HL-60 (cell line): ENCODE results near the gene MLC1.

Experiments used
- DNase-seq, 2 experiments: peaks; one replicate each; pipeline ENCODE4 v3.0.0-alpha.2; 2010 to 2020; ENCODE audit warnings: low read depth in 1 of 2, low spot score in 1 of 2
- H3K27ac ChIP-seq: fragments of 250-450 bp; sonication (Bioruptor Pico); replicated peaks from 2 replicates; pipeline ENCODE4 v1.5.1; 2020; ENCODE audit warnings: mild to moderate bottlenecking, moderate library complexity
- H3K27me3 ChIP-seq: fragments of 250-450 bp; sonication (Bioruptor Pico); 2 replicates; pipeline ENCODE4 v1.5.1; 2021; ENCODE audit warnings: mild to moderate bottlenecking, moderate library complexity; ENCODE audit not compliant: insufficient read depth, poor library complexity, severe bottlenecking
- H3K4me3 ChIP-seq: replicated peaks from 2 replicates; pipeline ENCODE4 v1.5.1; 2011; ENCODE audit warnings: mild to moderate bottlenecking, control low read depth, low read length; ENCODE audit not compliant: insufficient read depth
- CTCF ChIP-seq: IDR thresholded peaks from one replicate; pipeline ENCODE4 v1.5.1; 2011; ENCODE audit warnings: low read length, control low read depth, inconsistent platforms; ENCODE audit not compliant: insufficient read depth
- GABPA ChIP-seq: IDR thresholded peaks from 2 replicates; pipeline ENCODE4 v1.6.1; 2012; ENCODE audit warnings: low read depth
- POLR2AphosphoS5 ChIP-seq: IDR thresholded peaks from 2 replicates; pipeline ENCODE4 v1.6.1; 2012; ENCODE audit warnings: low read depth
- REST ChIP-seq: IDR thresholded peaks from 2 replicates; pipeline ENCODE4 v1.6.1; 2012; ENCODE audit warnings: low read depth; ENCODE audit not compliant: insufficient replicate concordance
- SPI1 ChIP-seq: IDR thresholded peaks from 2 replicates; pipeline ENCODE4 v1.6.1; 2012; ENCODE audit warnings: low read depth, mild to moderate bottlenecking, borderline replicate concordance

The MLC1 gene

DNA sequence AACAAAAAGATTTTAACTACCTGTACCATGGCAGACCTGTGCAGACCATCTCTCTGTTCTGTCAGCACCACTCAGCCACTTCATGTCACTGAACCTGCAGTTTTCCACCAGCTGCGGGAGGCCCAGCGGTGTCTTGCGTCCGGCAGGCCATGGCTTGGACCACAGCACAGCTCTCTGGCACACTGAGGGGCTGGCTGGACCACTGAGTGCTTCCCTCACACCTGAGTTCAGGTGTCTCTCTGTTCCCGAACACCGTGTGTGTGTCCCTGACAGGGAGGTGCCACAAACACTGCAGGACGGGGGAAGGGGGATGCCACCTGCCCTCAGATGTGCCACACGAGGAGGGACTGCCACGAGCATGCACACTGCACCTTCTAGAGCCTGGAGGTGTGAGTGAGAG is 22.3 kb upstream of the MLC1 start:
- no peak overlapping the region for H3K4me3 ChIP-seq
- no peak for TF ChIP-seq CTCF
- TF ChIP-seq POLR2AphosphoS5, result no peak
- TF ChIP-seq GABPA, result no peak
- no peak for TF ChIP-seq SPI1
- no peak for TF ChIP-seq REST
- no peak for DNase-seq

DNA sequence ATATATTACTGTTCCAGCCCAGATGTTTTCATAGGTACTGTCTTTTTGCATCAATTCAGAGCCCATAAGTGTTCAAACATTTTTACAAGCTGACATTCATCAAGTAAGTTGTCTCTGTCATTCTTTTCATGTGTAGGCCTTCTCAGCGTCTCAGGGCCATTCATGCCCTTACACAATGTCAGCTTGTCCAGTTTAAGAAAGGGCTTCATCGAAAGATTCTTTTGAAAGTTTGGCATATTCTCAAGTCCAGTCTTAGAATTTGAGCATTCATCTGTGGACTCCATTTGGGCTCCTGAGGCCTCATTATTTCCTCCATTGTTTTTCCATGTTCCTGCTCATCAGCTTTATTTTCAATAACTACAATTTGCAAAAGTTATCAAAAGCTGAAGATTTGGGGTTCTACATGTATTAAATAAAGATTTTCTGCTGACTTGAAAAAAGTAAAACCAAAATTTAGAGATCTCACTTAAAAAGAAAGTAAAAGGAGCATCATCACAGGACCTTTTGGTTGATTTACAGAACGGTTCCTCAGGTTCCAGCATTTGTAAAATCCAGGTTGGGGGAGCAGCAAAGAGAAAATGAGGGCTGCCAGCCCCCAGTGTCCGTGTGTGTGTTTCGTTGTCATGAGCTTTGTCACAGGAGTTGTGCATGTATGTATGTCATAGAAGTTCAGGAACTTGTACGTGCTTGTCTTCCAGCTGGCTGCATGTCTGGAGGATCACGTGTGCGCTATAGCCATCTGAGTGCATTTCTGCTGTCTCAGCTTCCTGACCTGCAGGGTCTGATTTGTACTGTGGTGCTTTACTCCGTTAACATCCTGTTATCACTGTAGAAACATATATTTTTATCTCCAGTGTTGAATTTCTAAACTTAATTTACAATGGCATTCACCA is 20.2 kb upstream of the MLC1 start:
- Histone ChIP-seq H3K4me3 (no peak overlapping the region), H3K27ac (no peak overlapping the region), H3K27me3 (no peaks in the 10 kb centered on the region)
- TF ChIP-seq POLR2AphosphoS5 (no peak), GABPA (no peak), SPI1 (no peak), REST (no peak), CTCF (no peak)
- DNase-seq, result peak in 1 of 2 experiments; percentile 44

More for the DNA sequence above, 22.3 kb upstream of the MLC1 start:
- Histone ChIP-seq H3K27ac (no peak overlapping the region), H3K27me3 (no peaks in the 10 kb centered on the region)

DNA sequence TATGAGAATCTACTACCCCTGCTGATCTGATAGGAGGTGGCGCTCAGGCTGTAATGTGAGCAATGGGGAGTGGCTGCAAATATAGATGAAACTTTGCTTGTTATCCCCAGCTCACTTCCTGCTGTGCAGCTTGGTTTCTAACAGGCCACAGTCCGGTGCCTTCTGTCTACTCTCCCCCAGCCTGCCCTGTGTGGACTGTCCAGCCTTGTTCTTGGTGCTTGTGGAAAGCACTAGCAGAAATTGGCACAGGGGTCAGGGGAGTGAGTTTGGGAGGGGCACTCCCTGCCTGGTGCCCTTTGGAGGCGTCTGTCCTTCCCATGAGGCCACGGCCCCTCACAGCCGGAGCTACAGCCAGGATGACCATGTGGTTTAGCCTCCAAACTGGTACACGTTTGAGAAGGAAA is 18.9 kb upstream of the MLC1 start:
- TF ChIP-seq REST, result no peak
- no peak for TF ChIP-seq SPI1
- no peak for TF ChIP-seq CTCF
- TF ChIP-seq GABPA, result no peak
- no peak for TF ChIP-seq POLR2AphosphoS5
- Histone ChIP-seq H3K27ac (no peak overlapping the region), H3K27me3 (no peaks in the 10 kb centered on the region), H3K4me3 (no peak overlapping the region)
- DNase-seq, result no peak
